HCT116 (cell line): Measurements from ENCODE around the gene MNX1. TPM values are rescaled to one million over a fixed set of nuclear protein-coding genes. Genes with fewer than 3 reads are reported as not detected.

Source experiments
- ATAC-seq: fragments of 200-7000 bp; cut with Tn5 transposase; 2 replicates; pipeline ENCODE4 v1.9.1; 2020; ENCODE audit warnings: mild to moderate bottlenecking, moderate library complexity
- BruUV-seq: library from RNA; stranded (reverse); fragments of 400-500 nt; replicated peaks from 2 replicates; lab custom pipeline; 2021; lab: Mats Ljungman, UMichigan
- CTCF ChIA-PET: fragments of 300-600 bp; sonication (Branson Sonifier 250); formaldehyde crosslinking; loops from one replicate; lab custom pipeline; 2021; ENCODE audit warnings: antibody characterized with exemption; lab: Charles Lee
- POLR2A ChIA-PET: fragments of 300-600, 350-600 bp; sonication (Branson Sonifier 250); formaldehyde crosslinking; loops from one replicate; lab custom pipeline; 2021; ENCODE audit warnings: antibody characterized with exemption; lab: Charles Lee
- RAD21 ChIA-PET, 2 experiments: fragments of 300-600 bp; sonication (Branson Sonifier 250); formaldehyde crosslinking; loops; one replicate each; lab custom pipeline; 2023; ENCODE audit warnings: low total read pairs in 2 of 2; ENCODE audit not compliant: uncharacterized antibody in 2 of 2, unreplicated experiment in 2 of 2, low non-redundant PET in 1 of 2; lab: Charles Lee
- DNase-seq: peaks from one replicate; pipeline ENCODE4 v3.0.0-alpha.2; 2010; ENCODE audit warnings: low read depth, low spot score
- H2AFZ ChIP-seq: fragments of 200-600 bp; shearing (Covaris generic), sonication (generic); 2 replicates; pipeline ENCODE4 v1.6.1; 2017; ENCODE audit warnings: low read depth, mixed run types, mixed read lengths, antibody characterized with exemption, low read length; ENCODE audit not compliant: poor library complexity, severe bottlenecking
- H3K27ac ChIP-seq: 2 replicates; pipeline ENCODE4 v1.5.1; 2012; ENCODE audit warnings: low read depth, low read length
- H3K27me3 ChIP-seq: fragments of 200-600 bp; sonication (generic); 2 replicates; pipeline ENCODE4 v1.6.1; 2016; ENCODE audit warnings: mixed run types, low read length, mixed read lengths; ENCODE audit not compliant: insufficient read depth
- H3K36me3 ChIP-seq, 2 experiments: fragments of 200-500 bp in 1 of 2; fragments of 200-600 bp in 1 of 2; sonication (Bioruptor generic) in 1 of 2; sonication (generic) in 1 of 2; 2 replicates each; pipeline versions ENCODE4 v1.5.1 to v1.6.1; 2014 to 2016; ENCODE audit warnings: low read length in 2 of 2, inconsistent platforms in 1 of 2, mixed read lengths in 1 of 2, mixed run types in 1 of 2; ENCODE audit not compliant: insufficient read depth in 2 of 2, control insufficient read depth in 1 of 2
- H3K4me1 ChIP-seq, 2 experiments: fragments of 200-600 bp in 1 of 2; sonication (generic) in 1 of 2; 2 replicates each; pipeline versions ENCODE4 v1.5.1 to v1.6.1; 2012 to 2017; ENCODE audit warnings: low read length in 2 of 2, inconsistent platforms in 1 of 2, mild to moderate bottlenecking in 1 of 2, mixed read lengths in 1 of 2, mixed run types in 1 of 2, moderate library complexity in 1 of 2; ENCODE audit not compliant: insufficient read depth in 2 of 2, control insufficient read depth in 1 of 2
- H3K4me2 ChIP-seq: fragments of 200-600 bp; sonication (generic); 2 replicates; pipeline ENCODE4 v1.6.1; 2017; ENCODE audit warnings: mixed run types, low read length, mixed read lengths
- H3K4me3 ChIP-seq, 2 experiments: fragments of 200-600 bp in 1 of 2; sonication (generic) in 1 of 2; replicated peaks in 1 of 2; 2 replicates each; pipeline ENCODE4 v1.5.1; 2011 to 2016; ENCODE audit warnings: low read length in 2 of 2, control low read depth in 1 of 2, low read depth in 1 of 2, mild to moderate bottlenecking in 1 of 2, mixed read lengths in 1 of 2, mixed run types in 1 of 2
- H3K79me2 ChIP-seq: fragments of 200-600 bp; sonication (generic); 2 replicates; pipeline ENCODE4 v1.6.1; 2017; ENCODE audit warnings: mild to moderate bottlenecking, mixed run types, low read length, moderate library complexity, mixed read lengths; ENCODE audit not compliant: insufficient read depth
- H3K9ac ChIP-seq: fragments of 200-600 bp; sonication (generic); 2 replicates; pipeline ENCODE4 v1.6.1; 2016; ENCODE audit warnings: low read length, mixed read lengths
- H3K9me2 ChIP-seq: fragments of 200-600 bp; sonication (generic), shearing (Covaris generic); 2 replicates; pipeline ENCODE4 v1.6.1; 2017; ENCODE audit warnings: mixed run types, mild to moderate bottlenecking, moderate library complexity; ENCODE audit not compliant: insufficient read depth
- H3K9me3 ChIP-seq, 2 experiments: fragments of 200-500 bp in 1 of 2; fragments of 200-600 bp in 1 of 2; sonication (Bioruptor generic) in 1 of 2; sonication (generic) in 1 of 2; 2 replicates each; pipeline ENCODE4 v1.6.1; 2014 to 2017; ENCODE audit warnings: low read length in 2 of 2, mixed read lengths in 2 of 2, inconsistent platforms in 1 of 2, low read depth in 1 of 2, mild to moderate bottlenecking in 1 of 2, mixed run types in 1 of 2, moderate library complexity in 1 of 2; ENCODE audit not compliant: control insufficient read depth in 1 of 2, insufficient read depth in 1 of 2
- H4K20me1 ChIP-seq: fragments of 200-600 bp; sonication (generic), shearing (Covaris generic); 2 replicates; pipeline ENCODE4 v1.6.1; 2017; ENCODE audit warnings: mixed run types, mild to moderate bottlenecking, moderate library complexity; ENCODE audit not compliant: insufficient read depth
- EZH2phosphoT487 ChIP-seq: fragments of 200-600 bp; IDR thresholded peaks from 2 replicates; pipeline ENCODE4 v1.6.1; 2018; ENCODE audit warnings: antibody characterized with exemption, borderline replicate concordance
- FOSL1 ChIP-seq: IDR thresholded peaks from 2 replicates; pipeline ENCODE4 v1.6.1; 2012; ENCODE audit warnings: low read depth
- RAD21 ChIP-seq: IDR thresholded peaks from 2 replicates; pipeline ENCODE4 v1.6.1; 2012; ENCODE audit warnings: low read depth, mild to moderate bottlenecking
- TCF7L2 ChIP-seq: IDR thresholded peaks from 2 replicates; pipeline ENCODE4 v1.7.0; 2011; ENCODE audit warnings: borderline replicate concordance, inconsistent platforms; ENCODE audit not compliant: insufficient read depth, insufficient read length; ENCODE audit errors: extremely low read depth
- intact Hi-C: fragments of 100-400 bp; cut with micrococcal nuclease; formaldehyde crosslinking; loops from 2 replicates; pipeline ENCODE4 v1.10.0; 2022
- total RNA-seq: library from RNA; stranded (reverse); gene quantifications from one replicate; pipeline ENCODE4 v1.2.1, GENCODE V29; 2021; ENCODE audit not compliant: unreplicated experiment

MNX1 gene
- total RNA-seq, 1 experiment from 2014 or later: 7.7 TPM

GRCh38 chr7:156993021-156993924 is 17.2 kb downstream of the MNX1 start:
- ChIA-PET CTCF (no interaction called here), RAD21 (no interaction called here)

GRCh38 chr7:156989766-156990535 is 20.5 kb downstream of the MNX1 start:
- Histone ChIP-seq H3K4me3 (no peak overlapping the region), H4K20me1 (no peaks in the 10 kb centered on the region), H3K9me2 (no peaks in the 10 kb centered on the region), H3K79me2 (no peaks in the 10 kb centered on the region), H3K36me3 (no peaks in the 10 kb centered on the region)
- no TSS peak for BruUV-seq
- DNase-seq (no peak), ATAC-seq (no peak)
- RAD21 ChIA-PET: no interaction called here
- CTCF ChIA-PET: no interaction called here
- TF ChIP-seq FOSL1: no peak
- TF ChIP-seq RAD21: no peak
- TF ChIP-seq TCF7L2: no peak
- TF ChIP-seq EZH2phosphoT487: no peak
- TF ChIP-seq, all 23 proteins: peak for 0
- Histone ChIP-seq H2AFZ (no peak overlapping the region), H3K27ac (no peak overlapping the region), H3K27me3 (no peaks in the 10 kb centered on the region), H3K9ac (no peak overlapping the region), H3K4me1 (peaks cover 0 to 5% of the 10 kb centered on the region in 2 experiments; a peak in 1 of 4 replicates), H3K4me2 (no peak overlapping the region), H3K9me3 (no peaks in the 10 kb centered on the region)
- intact Hi-C loops: no loop called here
- POLR2A ChIA-PET: no interaction called here

More at GRCh38 chr7:156993021-156993924, 17.2 kb downstream of the MNX1 start:
- Histone ChIP-seq H3K27ac (no peak overlapping the region), H3K9me2 (no peaks in the 10 kb centered on the region), H3K9me3 (no peaks in the 10 kb centered on the region), H3K9ac (no peak overlapping the region), H3K4me3 (no peak overlapping the region), H3K36me3 (no peaks in the 10 kb centered on the region), H4K20me1 (no peaks in the 10 kb centered on the region), H3K79me2 (no peaks in the 10 kb centered on the region), H3K4me1 (no peaks in the 10 kb centered on the region), H2AFZ (no peak overlapping the region), H3K4me2 (no peak overlapping the region), H3K27me3 (no peaks in the 10 kb centered on the region)
- ATAC-seq: no peak
- intact Hi-C loops: no loop called here
- POLR2A ChIA-PET: no interaction called here
- no peak for DNase-seq
- TF ChIP-seq RAD21: peak; percentile 11; the same call in 1 of the 2 replicates
- TF ChIP-seq FOSL1: no peak
- BruUV-seq: no TSS peak
